Peyer's patch (tissue), 4 donors: ENCODE measurements around the gene RPS6KA5. TPM values are rescaled to one million over a fixed set of nuclear protein-coding genes. Genes with fewer than 3 reads are reported as not detected.
A peak's percentile ranks its signal among the peaks of the same experiment; 100 is the strongest.
"Not testable (repeated sequence)": the region's sequence is repeated elsewhere in the genome, so short reads cannot be mapped to it uniquely, and the experiment has no call there.

Source experiments
- DNase-seq, 3 donors: peaks; one replicate each; pipeline ENCODE4 v3.0.0-alpha.2; 2017 to 2019
- H3K27ac ChIP-seq, 4 donors: fragments of 200-600 bp; sonication (generic); one replicate each; pipeline ENCODE4 v1.5.1; 2016 to 2019
- H3K27me3 ChIP-seq, 2 donors: fragments of 200-600 bp; sonication (generic); one replicate each; pipeline ENCODE4 v1.5.1; 2019
- H3K36me3 ChIP-seq, 3 donors: fragments of 200-600 bp; sonication (generic); one replicate each; pipeline ENCODE4 v1.5.1; 2016 to 2019
- H3K4me1 ChIP-seq, 4 donors: fragments of 200-600 bp; sonication (generic); one replicate each; pipeline ENCODE4 v1.5.1; 2016 to 2019
- H3K4me3 ChIP-seq, 4 donors: fragments of 200-600 bp; sonication (generic); 1 replicate in 3 of 4; 2 replicates in 1 of 4; pipeline ENCODE4 v1.5.1; 2016 to 2019; ENCODE audit warnings: mild to moderate bottlenecking in 1 of 4
- H3K9me3 ChIP-seq, 4 donors: fragments of 200-600 bp; sonication (generic); one replicate each; pipeline ENCODE4 v1.5.1; 2016 to 2019; ENCODE audit warnings: mild to moderate bottlenecking in 1 of 4
- POLR2A ChIP-seq, 2 donors: fragments of 450-650 bp; IDR thresholded peaks; one replicate each; pipeline ENCODE4 v1.5.1; 2017; ENCODE audit warnings: antibody characterized with exemption in 2 of 2, mild to moderate bottlenecking in 2 of 2, moderate library complexity in 2 of 2
- total RNA-seq, 4 donors: library from RNA; depleted of rRNA; stranded (reverse); fragments of >200 nt; gene quantifications; one replicate each; pipeline ENCODE4 v1.1.0, GENCODE V29; 2016
- TF ChIP-seq, protein P1 (sequence below), 6 experiments: fragments of 450-650 bp in 4 of 6; fragments of 200-600 bp in 2 of 6; sonication (generic) in 1 of 6; IDR thresholded peaks; one replicate each; pipeline ENCODE4 v1.5.1; 2017 to 2019; ENCODE audit warnings: antibody characterized with exemption in 6 of 6, mild to moderate bottlenecking in 3 of 6, moderate library complexity in 1 of 6

The RPS6KA5 gene
- total RNA-seq, 4 donors from 2014 or later, result 10.3 to 15.1 (median 10.6) TPM

DNA sequence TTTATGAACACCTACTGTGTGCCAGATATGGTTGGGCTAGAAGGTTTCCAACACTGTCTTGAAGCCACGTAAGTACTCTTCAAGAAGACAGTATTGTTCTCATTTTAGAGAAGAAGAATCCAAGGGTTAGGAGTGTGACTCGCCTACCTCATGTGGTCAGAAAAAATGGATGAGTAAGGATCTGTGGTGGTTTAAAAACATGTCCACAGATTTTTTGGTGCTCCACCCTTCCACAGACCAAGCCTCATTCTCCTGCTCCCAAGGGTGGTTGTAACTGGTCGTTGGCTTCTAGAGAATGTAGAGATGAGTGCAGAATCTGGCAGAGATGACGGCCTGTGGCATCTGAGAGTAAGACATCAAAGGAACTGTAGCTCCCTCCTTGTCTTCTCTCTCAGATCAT, 213.9 kb downstream of the RPS6KA5 start:
- H3K27ac ChIP-seq, result no peak overlapping the region
- no peak overlapping the region for H3K4me3 ChIP-seq
- H3K9me3 ChIP-seq, result no peaks in the 10 kb centered on the region
- no peaks in the 10 kb centered on the region for H3K4me1 ChIP-seq
- no peak for DNase-seq
- TF ChIP-seq, protein P1, sequence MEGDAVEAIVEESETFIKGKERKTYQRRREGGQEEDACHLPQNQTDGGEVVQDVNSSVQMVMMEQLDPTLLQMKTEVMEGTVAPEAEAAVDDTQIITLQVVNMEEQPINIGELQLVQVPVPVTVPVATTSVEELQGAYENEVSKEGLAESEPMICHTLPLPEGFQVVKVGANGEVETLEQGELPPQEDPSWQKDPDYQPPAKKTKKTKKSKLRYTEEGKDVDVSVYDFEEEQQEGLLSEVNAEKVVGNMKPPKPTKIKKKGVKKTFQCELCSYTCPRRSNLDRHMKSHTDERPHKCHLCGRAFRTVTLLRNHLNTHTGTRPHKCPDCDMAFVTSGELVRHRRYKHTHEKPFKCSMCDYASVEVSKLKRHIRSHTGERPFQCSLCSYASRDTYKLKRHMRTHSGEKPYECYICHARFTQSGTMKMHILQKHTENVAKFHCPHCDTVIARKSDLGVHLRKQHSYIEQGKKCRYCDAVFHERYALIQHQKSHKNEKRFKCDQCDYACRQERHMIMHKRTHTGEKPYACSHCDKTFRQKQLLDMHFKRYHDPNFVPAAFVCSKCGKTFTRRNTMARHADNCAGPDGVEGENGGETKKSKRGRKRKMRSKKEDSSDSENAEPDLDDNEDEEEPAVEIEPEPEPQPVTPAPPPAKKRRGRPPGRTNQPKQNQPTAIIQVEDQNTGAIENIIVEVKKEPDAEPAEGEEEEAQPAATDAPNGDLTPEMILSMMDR (IDR thresholded peaks at IDR 0.05), result no peak
- no peak for TF ChIP-seq POLR2A (IDR thresholded peaks at IDR 0.05)
- no peaks in the 10 kb centered on the region for H3K27me3 ChIP-seq
- H3K36me3 ChIP-seq, result no peaks in the 10 kb centered on the region

DNA sequence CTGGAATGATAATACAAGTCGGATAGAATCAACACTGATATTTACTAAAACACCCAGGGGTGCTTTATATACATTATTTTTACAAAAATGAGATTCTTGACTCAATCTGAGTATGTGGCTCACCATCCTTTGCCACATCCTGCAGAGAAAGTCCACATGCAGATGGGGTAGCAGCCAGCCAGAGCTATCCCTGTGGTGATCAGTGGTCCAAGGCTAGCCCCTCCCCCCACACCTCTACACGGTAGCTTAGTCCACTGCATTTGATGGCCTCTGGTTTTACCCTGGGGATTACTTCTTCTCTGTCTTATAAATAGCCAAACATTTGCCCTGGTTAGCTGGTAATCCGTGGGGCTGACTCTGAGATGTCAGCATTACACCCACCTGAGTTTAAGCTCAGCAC, 216.1 kb downstream of the RPS6KA5 start:
- no peak overlapping the region for H3K4me3 ChIP-seq
- H3K4me1 ChIP-seq, result no peaks in the 10 kb centered on the region
- DNase-seq, result no peak
- H3K27ac ChIP-seq, result no peak overlapping the region
- no peaks in the 10 kb centered on the region for H3K27me3 ChIP-seq
- TF ChIP-seq POLR2A (IDR thresholded peaks at IDR 0.05), result no peak
- TF ChIP-seq, protein P1 (IDR thresholded peaks at IDR 0.05), result no peak
- H3K9me3 ChIP-seq, result no peaks in the 10 kb centered on the region
- H3K36me3 ChIP-seq, result no peaks in the 10 kb centered on the region

DNA sequence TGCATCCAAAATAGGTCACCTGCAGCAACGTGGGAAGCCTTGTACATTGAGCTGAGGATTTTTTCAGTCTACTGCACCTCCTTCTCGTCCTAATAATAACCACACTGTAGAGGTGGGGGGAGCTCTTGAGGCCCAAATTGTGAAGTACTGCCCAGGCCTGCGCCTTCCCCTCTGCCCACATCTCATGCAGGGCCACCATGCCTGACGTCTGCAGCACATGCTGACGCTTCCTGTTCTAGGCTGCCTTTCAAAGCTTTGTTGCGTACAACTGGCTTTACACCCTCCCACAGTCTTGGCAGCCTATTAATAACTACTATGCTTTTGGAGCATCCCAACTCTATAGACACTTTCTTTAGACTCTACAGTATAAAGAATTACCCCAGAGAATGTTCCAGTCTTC, 217.7 kb downstream of the RPS6KA5 start:
- no peak for DNase-seq
- Histone ChIP-seq H3K4me1 (no peaks in the 10 kb centered on the region), H3K27ac (no peak overlapping the region), H3K36me3 (no peaks in the 10 kb centered on the region), H3K9me3 (no peaks in the 10 kb centered on the region), H3K4me3 (peak overlapping the region in 1 of 4 donors; percentile 6), H3K27me3 (no peaks in the 10 kb centered on the region)
- TF ChIP-seq, protein P1 (IDR thresholded peaks at IDR 0.05), result no peak
- no peak for TF ChIP-seq POLR2A (IDR thresholded peaks at IDR 0.05)

DNA sequence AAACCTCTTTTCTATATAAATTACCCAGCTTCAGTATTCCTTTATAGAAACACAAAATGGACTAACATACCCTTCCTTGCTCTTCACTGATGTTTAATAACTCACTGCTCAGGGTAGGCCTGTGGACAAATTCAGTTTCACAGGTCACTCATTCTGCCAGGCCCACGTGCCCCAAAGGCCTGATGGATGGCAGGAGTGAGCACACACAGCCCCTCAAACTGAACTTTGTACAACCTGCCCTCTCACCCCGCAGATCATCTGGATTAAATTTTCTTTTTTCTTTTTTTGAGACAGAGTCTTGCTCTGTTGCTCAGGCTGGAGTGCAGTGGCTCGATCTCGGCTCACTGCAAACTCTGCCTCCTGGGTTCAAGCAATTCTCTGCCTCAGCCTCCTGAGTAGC, 219.8 kb downstream of the RPS6KA5 start:
- not testable (repeated sequence) for H3K4me3 ChIP-seq, H3K4me1 ChIP-seq, H3K9me3 ChIP-seq, H3K27me3 ChIP-seq, DNase-seq, H3K36me3 ChIP-seq, H3K27ac ChIP-seq

DNA sequence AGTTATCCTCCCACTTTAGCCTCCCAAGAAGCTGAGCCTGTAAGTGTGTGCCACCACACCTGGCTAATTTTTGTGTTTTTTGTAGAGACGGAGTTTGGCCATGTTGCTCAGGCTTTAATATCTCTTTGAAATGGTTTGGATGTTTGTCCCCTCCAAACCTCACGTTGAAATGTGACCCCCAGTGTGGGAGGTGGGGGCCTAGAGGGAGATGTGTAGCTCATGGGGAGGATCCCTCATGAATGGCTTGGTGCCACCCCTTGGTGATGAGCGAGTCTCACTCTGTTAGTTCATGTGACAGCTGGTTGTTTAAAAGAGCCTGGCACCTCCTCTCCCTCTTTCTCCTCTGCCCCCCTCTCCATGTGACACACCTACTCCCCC, 220.6 kb downstream of the RPS6KA5 start:
- Histone ChIP-seq H3K9me3 (no peaks in the 10 kb centered on the region), H3K4me3 (no peak overlapping the region), H3K4me1 (no peaks in the 10 kb centered on the region), H3K27me3 (no peaks in the 10 kb centered on the region), H3K27ac (peak overlapping the region in 1 of 4 donors; percentile 15), H3K36me3 (no peaks in the 10 kb centered on the region)
- no peak for DNase-seq
- no peak for TF ChIP-seq POLR2A (IDR thresholded peaks at IDR 0.05)

DNA sequence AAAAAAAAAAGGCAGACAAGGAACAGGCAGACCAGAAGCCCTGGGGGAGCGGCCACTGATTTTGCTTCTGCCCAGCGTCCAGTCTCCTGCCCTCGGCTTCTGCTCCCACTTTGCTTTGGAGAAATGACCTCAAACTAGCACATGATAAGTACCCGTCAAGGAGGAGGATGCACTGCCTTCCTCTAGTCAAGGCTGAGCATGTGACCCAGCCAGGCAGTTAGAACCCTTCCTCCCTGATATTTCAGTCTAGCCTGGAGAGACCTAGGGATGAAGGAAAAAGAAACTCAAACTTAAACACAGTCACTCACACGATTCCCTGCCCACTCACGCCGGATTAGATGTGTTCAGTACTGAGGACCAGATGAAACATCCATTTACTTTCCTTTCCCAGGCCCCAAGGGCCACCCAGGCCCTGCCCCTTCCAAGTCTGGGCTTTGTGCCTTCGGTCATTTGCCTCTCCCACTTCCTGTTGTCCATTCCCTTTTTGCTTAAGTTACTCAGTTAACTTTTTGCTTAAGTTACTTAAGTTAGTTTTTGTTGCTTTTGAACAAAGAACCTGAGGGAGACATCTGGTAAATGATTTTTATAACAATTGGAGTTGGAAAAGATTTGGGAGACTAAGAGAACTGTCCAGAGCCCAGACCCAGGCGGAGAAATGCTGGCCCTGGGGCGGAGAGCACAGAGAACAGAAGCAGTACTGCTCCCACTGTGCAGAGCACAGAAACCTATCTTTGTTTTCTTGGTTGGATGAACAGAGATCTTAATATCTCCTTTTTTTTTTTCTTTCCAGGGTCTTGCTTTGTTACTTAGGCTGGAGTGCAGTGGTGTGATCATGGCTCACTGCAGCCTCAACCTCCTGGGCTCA, 221.2 kb downstream of the RPS6KA5 start:
- DNase-seq, result no peak
- TF ChIP-seq, protein P1 (IDR thresholded peaks at IDR 0.05), result no peak
- Histone ChIP-seq H3K4me3 (no peak overlapping the region), H3K9me3 (no peaks in the 10 kb centered on the region), H3K4me1 (no peaks in the 10 kb centered on the region), H3K27ac (peak overlapping the region; percentile 10 to 61 (median 14)), H3K27me3 (no peaks in the 10 kb centered on the region), H3K36me3 (no peaks in the 10 kb centered on the region)

DNA sequence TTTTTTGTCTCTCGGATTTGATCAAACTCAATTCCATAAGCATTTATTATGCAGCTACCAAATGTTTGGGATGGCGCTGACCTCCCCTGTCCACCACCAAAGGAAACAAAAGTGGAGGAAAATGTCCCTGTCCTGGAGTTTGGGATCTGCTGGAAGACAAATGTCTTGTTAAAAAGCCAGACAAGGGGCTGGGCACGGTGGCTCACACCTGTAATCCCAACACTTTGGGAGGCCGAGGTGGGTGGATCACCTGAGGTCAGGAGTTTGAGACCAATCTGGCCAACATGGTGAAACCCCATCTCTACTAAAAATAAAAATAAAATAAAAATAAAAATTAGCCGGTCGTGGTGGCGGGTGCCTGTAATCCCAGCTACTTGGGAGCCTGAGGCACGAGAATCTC, 221.9 kb downstream of the RPS6KA5 start:
- H3K27ac ChIP-seq, result peak overlapping the region in 1 of 4 donors; percentile 10
- not testable (repeated sequence) for DNase-seq, H3K9me3 ChIP-seq, H3K27me3 ChIP-seq, H3K36me3 ChIP-seq, H3K4me1 ChIP-seq, H3K4me3 ChIP-seq
